Uterus (tissue), 2 donors: Measurements from ENCODE around the gene EML6.

Experiments used
- CTCF ChIP-seq, 4 experiments: fragments of 200-600 bp in 2 of 4; fragments of 450-650 bp in 2 of 4; sonication (generic) in 2 of 4; IDR thresholded peaks; one replicate each; pipeline ENCODE4 v1.5.1; 2016 to 2019; ENCODE audit warnings: antibody characterized with exemption in 4 of 4, mild to moderate bottlenecking in 2 of 4, moderate library complexity in 1 of 4
- POLR2A ChIP-seq, 2 donors: fragments of 450-650 bp; IDR thresholded peaks; one replicate each; pipeline ENCODE4 v1.6.1; 2016; ENCODE audit warnings: antibody characterized with exemption in 2 of 2, mild to moderate bottlenecking in 1 of 2, moderate library complexity in 1 of 2

- TF ChIP-seq CTCF (IDR thresholded peaks at IDR 0.05) (no peak), POLR2A (IDR thresholded peaks at IDR 0.05) (no peak)
Measured at GRCh38 chr2:54757500-54757899, 34.0 kb downstream of the EML6 start.
